Measurements from ENCODE around the gene TBC1D32. TPM values are rescaled to one million over a fixed set of nuclear protein-coding genes. Genes with fewer than 3 reads are reported as not detected.
"Not testable (repeated sequence)": the region's sequence is repeated elsewhere in the genome, so short reads cannot be mapped to it uniquely, and the experiment has no call there.

Gene TBC1D32
- total RNA-seq, 1 experiment from 2014 or later = 1.1 TPM

GRCh38 chr6:121183742-121184141 is 150.5 kb downstream of the TBC1D32 start:
- DNase-seq (ENCODE audit: low read depth, low spot score) = no peak
- in situ Hi-C loops (cut with HindIII; ENCODE audit: low pct_unique_long_range_greater_than_20kb, low sequenced_read_pairs) = no loop called here

GRCh38 chr6:121175827-121176226 is 158.5 kb downstream of the TBC1D32 start:
- no peak for DNase-seq (ENCODE audit: low read depth, low spot score)
- in situ Hi-C loops (cut with HindIII; ENCODE audit: low pct_unique_long_range_greater_than_20kb, low sequenced_read_pairs) = no loop called here

- DNase-seq (ENCODE audit: low read depth, low spot score); in situ Hi-C loops (cut with HindIII; ENCODE audit: low pct_unique_long_range_greater_than_20kb, low sequenced_read_pairs): not testable (repeated sequence)
Measured at GRCh38 chr6:121172451-121172850, 161.8 kb downstream of the TBC1D32 start.

- no peak for DNase-seq (ENCODE audit: low read depth, low spot score)
- in situ Hi-C loops (cut with HindIII; ENCODE audit: low pct_unique_long_range_greater_than_20kb, low sequenced_read_pairs) = no loop called here
Measured at GRCh38 chr6:121171879-121172278, 162.4 kb downstream of the TBC1D32 start.

- in situ Hi-C loops (cut with HindIII; ENCODE audit: low pct_unique_long_range_greater_than_20kb, low sequenced_read_pairs) = no loop called here
- DNase-seq (ENCODE audit: low read depth, low spot score) = no peak
Measured at GRCh38 chr6:121161886-121162285, 172.4 kb downstream of the TBC1D32 start.

- in situ Hi-C loops (cut with HindIII; ENCODE audit: low pct_unique_long_range_greater_than_20kb, low sequenced_read_pairs) = no loop called here
- DNase-seq (ENCODE audit: low read depth, low spot score) = no peak
Measured at GRCh38 chr6:121160276-121160675, 174.0 kb downstream of the TBC1D32 start.

GRCh38 chr6:121158891-121159290 is 175.4 kb downstream of the TBC1D32 start:
- DNase-seq (ENCODE audit: low read depth, low spot score) = no peak
- in situ Hi-C loops (cut with HindIII; ENCODE audit: low pct_unique_long_range_greater_than_20kb, low sequenced_read_pairs) = no loop called here

- no peak for DNase-seq (ENCODE audit: low read depth, low spot score)
- in situ Hi-C loops (cut with HindIII; ENCODE audit: low pct_unique_long_range_greater_than_20kb, low sequenced_read_pairs) = no loop called here
Measured at GRCh38 chr6:121158438-121158837, 175.8 kb downstream of the TBC1D32 start.

GRCh38 chr6:121157906-121158305 is 176.4 kb downstream of the TBC1D32 start:
- no peak for DNase-seq (ENCODE audit: low read depth, low spot score)
- in situ Hi-C loops (cut with HindIII; ENCODE audit: low pct_unique_long_range_greater_than_20kb, low sequenced_read_pairs) = no loop called here

- in situ Hi-C loops (cut with HindIII; ENCODE audit: low pct_unique_long_range_greater_than_20kb, low sequenced_read_pairs) = no loop called here
- DNase-seq (ENCODE audit: low read depth, low spot score) = no peak
Measured at GRCh38 chr6:121143476-121143875, 190.8 kb downstream of the TBC1D32 start.

- DNase-seq (ENCODE audit: low read depth, low spot score) = no peak
- in situ Hi-C loops (cut with HindIII; ENCODE audit: low pct_unique_long_range_greater_than_20kb, low sequenced_read_pairs) = no loop called here
Measured at GRCh38 chr6:121142093-121142492, 192.2 kb downstream of the TBC1D32 start.

- in situ Hi-C loops (cut with HindIII; ENCODE audit: low pct_unique_long_range_greater_than_20kb, low sequenced_read_pairs) = no loop called here
- DNase-seq (ENCODE audit: low read depth, low spot score) = no peak
Measured at GRCh38 chr6:121135425-121135824, 198.9 kb downstream of the TBC1D32 start.

GRCh38 chr6:121134922-121135321 is 199.4 kb downstream of the TBC1D32 start:
- in situ Hi-C loops (cut with HindIII; ENCODE audit: low pct_unique_long_range_greater_than_20kb, low sequenced_read_pairs) = no loop called here
- DNase-seq (ENCODE audit: low read depth, low spot score) = no peak

GRCh38 chr6:121124600-121124999 is 209.7 kb downstream of the TBC1D32 start:
- DNase-seq (ENCODE audit: low read depth, low spot score) = no peak
- in situ Hi-C loops (cut with HindIII; ENCODE audit: low pct_unique_long_range_greater_than_20kb, low sequenced_read_pairs) = no loop called here

- in situ Hi-C loops (cut with HindIII; ENCODE audit: low pct_unique_long_range_greater_than_20kb, low sequenced_read_pairs) = no loop called here
- DNase-seq (ENCODE audit: low read depth, low spot score) = no peak
Measured at GRCh38 chr6:121112356-121112755, 221.9 kb downstream of the TBC1D32 start.

- in situ Hi-C loops (cut with HindIII; ENCODE audit: low pct_unique_long_range_greater_than_20kb, low sequenced_read_pairs) = no loop called here
- no peak for DNase-seq (ENCODE audit: low read depth, low spot score)
Measured at GRCh38 chr6:121110733-121111132, 223.5 kb downstream of the TBC1D32 start.

- DNase-seq (ENCODE audit: low read depth, low spot score) = no peak
- in situ Hi-C loops (cut with HindIII; ENCODE audit: low pct_unique_long_range_greater_than_20kb, low sequenced_read_pairs) = no loop called here
Measured at GRCh38 chr6:121106962-121107361, 227.3 kb downstream of the TBC1D32 start.

- in situ Hi-C loops (cut with HindIII; ENCODE audit: low pct_unique_long_range_greater_than_20kb, low sequenced_read_pairs) = no loop called here
- DNase-seq (ENCODE audit: low read depth, low spot score) = no peak
Measured at GRCh38 chr6:121105461-121105860, 228.8 kb downstream of the TBC1D32 start.

- no peak for DNase-seq (ENCODE audit: low read depth, low spot score)
- in situ Hi-C loops (cut with HindIII; ENCODE audit: low pct_unique_long_range_greater_than_20kb, low sequenced_read_pairs) = no loop called here
Measured at GRCh38 chr6:121093928-121094327, 240.4 kb downstream of the TBC1D32 start.

- DNase-seq (ENCODE audit: low read depth, low spot score) = no peak
- in situ Hi-C loops (cut with HindIII; ENCODE audit: low pct_unique_long_range_greater_than_20kb, low sequenced_read_pairs) = no loop called here
Measured at GRCh38 chr6:121090492-121090891, 243.8 kb downstream of the TBC1D32 start.

All from SK-MEL-5 (cell line).